Measurements from ENCODE around the gene CFAP299. TPM values are rescaled to one million over a fixed set of nuclear protein-coding genes. Genes with fewer than 3 reads are reported as not detected.

The CFAP299 gene
- total and polyA plus RNA-seq, 9 of the 15 experiments (the other 6 are each of a cell fraction or from before 2014, with no cell fraction given): 0.09 to 3.0 (median 0.76) TPM

GRCh38 chr4:80535551-80535950 lies 200.0 kb downstream of the CFAP299 start:
- FAIRE-seq: no peak
- H2AFZ ChIP-seq (ENCODE audit: low read depth, low read length): no peak overlapping the region
- BruUV-seq (replicated peaks): no TSS peak
- ATAC-seq: no peak
- no peak for TF ChIP-seq FOXO4 (CRISPR knock-in tag; IDR thresholded peaks at IDR 0.05)
- no peak for TF ChIP-seq ZHX1 (conservative IDR thresholded peaks at IDR 0.05; ENCODE audit: low read length)
- TF ChIP-seq EWSR1 (IDR thresholded peaks at IDR 0.05; ENCODE audit: borderline replicate concordance, low read depth, partially characterized antibody): no peak
- no peak for TF ChIP-seq STAT5A (IDR thresholded peaks at IDR 0.05; ENCODE audit: borderline replicate concordance, low read length)
- no peak for TF ChIP-seq TAL1 (IDR thresholded peaks at IDR 0.05)
- TF ChIP-seq CTBP1 (IDR thresholded peaks at IDR 0.05; ENCODE audit: borderline replicate concordance): no peak
- no peak for TF ChIP-seq GTF2A2 (tag; IDR thresholded peaks at IDR 0.05)
- no peak for TF ChIP-seq UBTF (IDR thresholded peaks at IDR 0.05; ENCODE audit: borderline replicate concordance in 1 of 2, low read depth in 2 of 2, low read length in 2 of 2)
- no peak for TF ChIP-seq AFF1 (IDR thresholded peaks at IDR 0.05; ENCODE audit: low read depth in 1 of 2, partially characterized antibody in 2 of 2)
- no peak for TF ChIP-seq FOXA3 (CRISPR knock-in tag; conservative IDR thresholded peaks at IDR 0.05 in 1 of 2, IDR thresholded peaks at IDR 0.05 in 1 of 2)
- TF ChIP-seq CBX5 (IDR thresholded peaks at IDR 0.05; ENCODE audit: borderline replicate concordance, low read depth): no peak
- H3K9ac ChIP-seq (ENCODE audit: insufficient read depth in 1 of 2, low read depth in 2 of 2, low read length in 2 of 2): no peak overlapping the region
- DNase-seq (ENCODE audit: extremely low read depth in 1 of 4, low spot score in 3 of 4): no peak
- in situ Hi-C loops (cut with MboI): no loop called here
- ChIA-PET POLR2A (no interaction called here), CTCF (ENCODE audit: low intra/inter-chr PET ratio) (no interaction called here)
- no peaks in the 10 kb centered on the region for H4K20me1 ChIP-seq (replicated peaks; ENCODE audit: control insufficient read depth, insufficient read depth, low read length)
- no peaks in the 10 kb centered on the region for H3K79me2 ChIP-seq (ENCODE audit: control insufficient read depth, insufficient read depth, low read length)
- H3K4me2 ChIP-seq (ENCODE audit: insufficient read depth, low read length): no peak overlapping the region
- H3K9me1 ChIP-seq (ENCODE audit: control insufficient read depth, insufficient read depth, low read length): no peaks in the 10 kb centered on the region
- no peaks in the 10 kb centered on the region for H3K36me3 ChIP-seq (ENCODE audit: control insufficient read depth, insufficient read depth, low read length)
- 0% methylated on average over 1 of the region's 1 CpG for WGBS (ENCODE audit: insufficient coverage, low coverage, missing lambda C conversion rate)
- no peak overlapping the region for H3K4me3 ChIP-seq
- H3K27ac ChIP-seq (ENCODE audit: extremely low read depth, low read depth, low read length): no peak overlapping the region
- intact Hi-C loops (cut with micrococcal nuclease): no loop called here
- no peaks in the 10 kb centered on the region for H3K4me1 ChIP-seq (replicated peaks in 1 of 2; ENCODE audit: control insufficient read depth in 2 of 2, insufficient read depth in 2 of 2, low read length in 2 of 2)
- H3K27me3 ChIP-seq (ENCODE audit: control insufficient read depth in 2 of 2, insufficient read depth in 2 of 2, low read length in 2 of 2): no peaks in the 10 kb centered on the region
- H3K9me3 ChIP-seq (replicated peaks; ENCODE audit: control insufficient read depth, insufficient read depth, low read depth, low read length): no peaks in the 10 kb centered on the region

All from K562 (cell line).